H9 (cell line): ENCODE measurements around the gene CALML5. TPM values are rescaled to one million over a fixed set of nuclear protein-coding genes. Genes with fewer than 3 reads are reported as not detected.

Experiments
- DNase-seq: peaks from one replicate; pipeline ENCODE4 v3.0.0-alpha.2; 2017
- H2AFZ ChIP-seq: one replicate; pipeline ENCODE4 v1.6.1; 2013; ENCODE audit warnings: mild to moderate bottlenecking, low read length, control low read depth, moderate library complexity
- H2AK5ac ChIP-seq: 2 replicates; pipeline ENCODE4 v1.6.1; 2013; ENCODE audit warnings: low read length, control low read depth, mixed read lengths; ENCODE audit not compliant: insufficient read length
- H2BK120ac ChIP-seq: one replicate; pipeline ENCODE4 v1.6.1; 2013; ENCODE audit warnings: low read depth, mild to moderate bottlenecking, low read length, control low read depth, inconsistent platforms; ENCODE audit not compliant: poor library complexity, severe bottlenecking
- H2BK12ac ChIP-seq: 2 replicates; pipeline ENCODE4 v1.6.1; 2013; ENCODE audit warnings: low read length, control low read depth, mixed read lengths, low read depth; ENCODE audit not compliant: insufficient read length
- H2BK15ac ChIP-seq: 2 replicates; pipeline ENCODE4 v1.6.1; 2013; ENCODE audit warnings: low read depth, low read length, control low read depth
- H2BK20ac ChIP-seq: one replicate; pipeline ENCODE4 v1.6.1; 2013; ENCODE audit warnings: low read depth, mild to moderate bottlenecking, low read length, control low read depth, inconsistent platforms; ENCODE audit not compliant: poor library complexity, severe bottlenecking
- H2BK5ac ChIP-seq: 2 replicates; pipeline ENCODE4 v1.6.1; 2013; ENCODE audit warnings: low read length, control low read depth, mixed read lengths; ENCODE audit not compliant: insufficient read length
- H3K14ac ChIP-seq: 2 replicates; pipeline ENCODE4 v1.6.1; 2013; ENCODE audit warnings: low read length, control low read depth; ENCODE audit not compliant: insufficient read depth
- H3K18ac ChIP-seq: 2 replicates; pipeline ENCODE4 v1.6.1; 2013; ENCODE audit warnings: low read depth, mild to moderate bottlenecking, mixed read lengths, low read length, control low read depth; ENCODE audit not compliant: insufficient read length
- H3K23ac ChIP-seq: 2 replicates; pipeline ENCODE4 v1.6.1; 2013; ENCODE audit warnings: low read length, control low read depth, mixed read lengths, low read depth; ENCODE audit not compliant: insufficient read length
- H3K23me2 ChIP-seq: 2 replicates; pipeline ENCODE4 v1.6.1; 2013; ENCODE audit warnings: low read depth, mild to moderate bottlenecking, mixed read lengths, low read length, control low read depth; ENCODE audit not compliant: insufficient read length, poor library complexity, severe bottlenecking
- H3K27ac ChIP-seq: 2 replicates; pipeline ENCODE4 v1.5.1; 2013; ENCODE audit warnings: low read length, control low read depth, mixed read lengths, low read depth; ENCODE audit not compliant: insufficient read length
- H3K27me3 ChIP-seq: 2 replicates; pipeline ENCODE4 v1.6.1; 2013; ENCODE audit warnings: low read length, control low read depth, inconsistent platforms; ENCODE audit not compliant: insufficient read depth
- H3K4ac ChIP-seq: 2 replicates; pipeline ENCODE4 v1.6.1; 2013; ENCODE audit warnings: low read depth, mild to moderate bottlenecking, control low read depth, inconsistent platforms, low read length, moderate library complexity
- H3K4me1 ChIP-seq: 2 replicates; pipeline ENCODE4 v1.6.1; 2013; ENCODE audit warnings: low read length, control low read depth, inconsistent platforms; ENCODE audit not compliant: insufficient read depth
- H3K4me2 ChIP-seq: 2 replicates; pipeline ENCODE4 v1.6.1; 2013; ENCODE audit warnings: low read length, control low read depth, mixed read lengths; ENCODE audit not compliant: insufficient read length, insufficient read depth
- H3K56ac ChIP-seq: 2 replicates; pipeline ENCODE4 v1.6.1; 2013; ENCODE audit warnings: low read depth, mild to moderate bottlenecking, mixed read lengths, low read length, control low read depth; ENCODE audit not compliant: insufficient read length
- H3K79me1 ChIP-seq: 2 replicates; pipeline ENCODE4 v1.6.1; 2013; ENCODE audit warnings: low read depth, mild to moderate bottlenecking, moderate library complexity, low read length, control low read depth, inconsistent platforms; ENCODE audit not compliant: insufficient read depth, poor library complexity, severe bottlenecking
- H3K79me2 ChIP-seq: 2 replicates; pipeline ENCODE4 v1.6.1; 2013; ENCODE audit warnings: low read length, control low read depth, inconsistent platforms; ENCODE audit not compliant: insufficient read depth
- H3K9ac ChIP-seq: 2 replicates; pipeline ENCODE4 v1.6.1; 2013; ENCODE audit warnings: low read length, control low read depth, mixed read lengths; ENCODE audit not compliant: insufficient read length; ENCODE audit errors: extremely low read depth
- H3K9me3 ChIP-seq: one replicate; pipeline ENCODE4 v1.6.1; 2013; ENCODE audit warnings: low read depth, low read length, inconsistent platforms; ENCODE audit not compliant: control insufficient read depth
- H3T11ph ChIP-seq: one replicate; pipeline ENCODE4 v1.6.1; 2013; ENCODE audit warnings: mild to moderate bottlenecking, low read length, control low read depth, inconsistent platforms
- H4K20me1 ChIP-seq: one replicate; pipeline ENCODE4 v1.6.1; 2013; ENCODE audit not compliant: control insufficient read depth, insufficient read length, insufficient read depth
- H4K5ac ChIP-seq: 2 replicates; pipeline ENCODE4 v1.6.1; 2013; ENCODE audit warnings: low read depth, mild to moderate bottlenecking, mixed read lengths, low read length, control low read depth; ENCODE audit not compliant: insufficient read length
- H4K8ac ChIP-seq: replicated peaks from 2 replicates; pipeline ENCODE4 v1.6.1; 2013; ENCODE audit warnings: low read length, control low read depth, mixed read lengths, low read depth; ENCODE audit not compliant: insufficient read length
- H4K91ac ChIP-seq: 2 replicates; pipeline ENCODE4 v1.6.1; 2013; ENCODE audit warnings: low read depth, mild to moderate bottlenecking, moderate library complexity, mixed read lengths, low read length, control low read depth; ENCODE audit not compliant: insufficient read length
- H3K27ac Mint-ChIP-seq, 3 experiments: 2 replicates in 2 of 3; 3 replicates in 1 of 3; pipeline ENCODE4 v1.8.0; 2020 to 2021; ENCODE audit warnings: mixed read lengths in 3 of 3, mild to moderate bottlenecking in 1 of 3, moderate library complexity in 1 of 3
- H3K27me3 Mint-ChIP-seq: 2 replicates; pipeline ENCODE4 v1.8.0; 2021; ENCODE audit warnings: low read depth, mild to moderate bottlenecking, moderate library complexity, mixed read lengths
- H3K36me3 Mint-ChIP-seq, 3 experiments: 2 replicates in 2 of 3; 3 replicates in 1 of 3; pipeline ENCODE4 v1.8.0; 2020 to 2021; ENCODE audit warnings: low read depth in 3 of 3, mixed read lengths in 3 of 3; ENCODE audit not compliant: insufficient read depth in 1 of 3
- H3K4me1 Mint-ChIP-seq, 2 experiments: 2 replicates each; pipeline ENCODE4 v1.8.0; 2020; ENCODE audit warnings: mixed read lengths in 2 of 2
- H3K4me3 Mint-ChIP-seq, 2 experiments: 2 replicates in 1 of 2; 3 replicates in 1 of 2; pipeline ENCODE4 v1.8.0; 2020 to 2021; ENCODE audit warnings: mild to moderate bottlenecking in 2 of 2, mixed read lengths in 2 of 2, moderate library complexity in 1 of 2
- H3K9me3 Mint-ChIP-seq, 2 experiments: 2 replicates in 1 of 2; 3 replicates in 1 of 2; pipeline ENCODE4 v1.8.0; 2020; ENCODE audit warnings: mild to moderate bottlenecking in 2 of 2, mixed read lengths in 2 of 2, moderate library complexity in 1 of 2
- CTCF ChIP-seq: fragments of 200-600 bp; sonication (generic); conservative IDR thresholded peaks from 3 replicates; pipeline ENCODE4 v1.8.0; 2021; ENCODE audit warnings: antibody characterized with exemption, mild to moderate bottlenecking
- WGBS: extraction: QIAGEN DNeasy Blood & Tissue Kit; methylation state at CpG from one replicate; pipeline ENCODE4 v1.1.7; 2013; ENCODE audit warnings: missing lambda C conversion rate, low lambda C conversion rate, mixed read lengths; ENCODE audit not compliant: insufficient read length; ENCODE audit errors: extremely low coverage; 5-methylcytosine and 5-hydroxymethylcytosine counted together
- total RNA-seq: library from RNA; stranded (reverse); gene quantifications from 2 replicates; pipeline ENCODE4 v1.2.1, GENCODE V29; 2021

CALML5 gene
- total RNA-seq, 1 experiment from 2014 or later = not detected

- Histone ChIP-seq H2BK12ac (no peak overlapping the region), H2BK5ac (no peak overlapping the region), H3K4me2 (no peak overlapping the region), H2BK15ac (no peak overlapping the region), H4K5ac (no peak overlapping the region), H2AFZ (no peak overlapping the region), H3K18ac (no peak overlapping the region), H3K9ac (no peak overlapping the region), H4K91ac (no peak overlapping the region), H2AK5ac (no peak overlapping the region), H2BK20ac (no peak overlapping the region), H3K23me2 (no peaks in the 10 kb centered on the region), H3K27me3 (no peaks in the 10 kb centered on the region), H3K4me1 (no peaks in the 10 kb centered on the region; the same call in 1 of the 2 replicates), H3K14ac (no peak overlapping the region; the same call in 1 of the 2 replicates), H3K9me3 (no peaks in the 10 kb centered on the region), H3K4ac (no peak overlapping the region), H3K27ac (no peak overlapping the region), H3K56ac (no peak overlapping the region), H3K23ac (no peak overlapping the region), H2BK120ac (no peak overlapping the region), H4K20me1 (no peaks in the 10 kb centered on the region), H4K8ac (no peak overlapping the region), H3K79me1 (no peaks in the 10 kb centered on the region), H3T11ph (no peak overlapping the region), H3K79me2 (no peaks in the 10 kb centered on the region)
- Mint-ChIP-seq H3K36me3 (no peaks in the 10 kb centered on the region; a peak in 1 of 7 replicates), H3K27ac (no peak overlapping the region; a peak in 1 of 7 replicates), H3K27me3 (peaks cover 5% of the 10 kb centered on the region), H3K4me1 (peaks cover 5 to 6% of the 10 kb centered on the region in 2 experiments), H3K4me3 (no peak overlapping the region), H3K9me3 (no peaks in the 10 kb centered on the region)
- no peak for TF ChIP-seq CTCF
- no peak for DNase-seq
- no CpG with 5 or more reads among the region's 5 CpGs for WGBS
Measured at GRCh38 chr10:5500910-5501309, 1.5 kb upstream of the CALML5 start.
